Suprapubic skin (tissue), 4 donors: ENCODE data around the gene KIF12. TPM values are rescaled to one million over a fixed set of nuclear protein-coding genes. Genes with fewer than 3 reads are reported as not detected.

Experiments used
- DNase-seq, 2 donors: peaks; one replicate each; pipeline ENCODE4 v3.0.0-alpha.2; 2019; ENCODE audit warnings: low spot score in 2 of 2
- H3K27ac ChIP-seq: fragments of 200-600 bp; sonication (generic); one replicate; pipeline ENCODE4 v1.5.1; 2019
- H3K27me3 ChIP-seq: fragments of 200-600 bp; sonication (generic); one replicate; pipeline ENCODE4 v1.5.1; 2019
- H3K36me3 ChIP-seq: fragments of 200-600 bp; sonication (generic); one replicate; pipeline ENCODE4 v1.5.1; 2019
- H3K4me1 ChIP-seq: fragments of 200-600 bp; sonication (generic); one replicate; pipeline ENCODE4 v1.5.1; 2019
- H3K4me3 ChIP-seq: fragments of 200-600 bp; sonication (generic); one replicate; pipeline ENCODE4 v1.5.1; 2019; ENCODE audit warnings: mild to moderate bottlenecking
- H3K9me3 ChIP-seq: fragments of 200-600 bp; sonication (generic); one replicate; pipeline ENCODE4 v1.5.1; 2019
- EP300 ChIP-seq: sonication (generic); formaldehyde crosslinking; IDR thresholded peaks from one replicate; pipeline ENCODE4 v1.6.1; 2017; ENCODE audit warnings: antibody characterized with exemption
- POLR2A ChIP-seq, 2 donors: fragments of 450-650 bp; IDR thresholded peaks; one replicate each; pipeline ENCODE4 v1.6.1; 2017; ENCODE audit warnings: antibody characterized with exemption in 2 of 2, mild to moderate bottlenecking in 2 of 2, moderate library complexity in 2 of 2
- POLR2AphosphoS5 ChIP-seq, 3 donors: sonication (generic); formaldehyde crosslinking; IDR thresholded peaks; one replicate each; pipeline ENCODE4 v1.6.1; 2017; ENCODE audit warnings: antibody characterized with exemption in 3 of 3
- WGBS: methylation state at CpG from one replicate; pipeline ENCODE4 v1.1.5; 2018; 5-methylcytosine and 5-hydroxymethylcytosine counted together
- total RNA-seq, 4 donors: library from RNA; depleted of rRNA; stranded (reverse); fragments of >200 nt; gene quantifications; one replicate each; pipeline ENCODE4 v1.1.0, GENCODE V29; 2016
- TF ChIP-seq, protein P1 (sequence below), 2 donors: fragments of 200-600 bp in 1 of 2; fragments of 450-650 bp in 1 of 2; sonication (generic) in 1 of 2; IDR thresholded peaks; one replicate each; pipeline ENCODE4 v1.5.1; 2016 to 2019; ENCODE audit warnings: antibody characterized with exemption in 2 of 2, mild to moderate bottlenecking in 1 of 2, moderate library complexity in 1 of 2

KIF12 gene
- total RNA-seq, 4 donors from 2014 or later = 1.1 to 3.1 (median 2.1) TPM

DNA sequence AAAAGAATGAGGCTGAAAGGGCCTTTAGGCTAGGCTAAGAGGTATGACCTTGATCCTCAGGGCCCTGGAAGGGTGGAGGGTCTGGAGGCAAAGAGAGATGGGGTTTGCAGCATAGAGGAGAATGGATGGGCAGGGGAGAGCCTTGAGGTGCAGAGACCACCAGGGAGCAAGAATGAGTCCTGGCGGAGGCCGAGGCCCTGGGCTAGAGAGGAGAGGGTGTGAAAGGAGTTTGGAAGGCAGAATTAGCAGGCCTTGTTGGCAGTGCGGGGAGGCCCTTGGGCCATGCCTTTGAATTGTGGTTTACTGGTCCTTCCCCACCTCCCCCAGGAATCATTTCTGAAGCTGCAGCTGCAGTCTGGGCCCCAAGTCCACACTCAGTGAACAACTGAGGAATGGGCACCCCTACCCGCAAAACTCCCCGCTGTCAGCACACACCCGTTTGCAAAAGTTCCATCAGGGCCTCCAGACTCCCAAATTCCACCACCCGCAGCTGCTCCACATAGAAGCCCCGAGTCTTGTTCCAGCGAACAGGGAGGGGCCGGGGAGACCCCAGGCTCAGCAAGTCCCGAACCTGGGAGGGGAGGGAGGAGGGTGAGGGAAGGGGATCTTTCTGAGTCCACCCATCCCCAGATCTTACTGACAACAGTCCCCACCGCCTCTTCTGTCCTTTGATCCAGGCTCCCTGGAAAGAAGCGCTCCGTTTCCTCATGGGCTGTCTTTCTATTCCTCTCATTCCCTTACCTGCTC is 2.1 kb downstream of the KIF12 start:
- Histone ChIP-seq H3K36me3 (no peaks in the 10 kb centered on the region), H3K4me3 (no peak overlapping the region), H3K27ac (no peak overlapping the region), H3K9me3 (no peaks in the 10 kb centered on the region), H3K27me3 (peaks cover 15% of the 10 kb centered on the region), H3K4me1 (peaks cover 17% of the 10 kb centered on the region)
- TF ChIP-seq EP300 (no peak), POLR2AphosphoS5 (IDR thresholded peaks at IDR 0.05) (no peak), POLR2A (IDR thresholded peaks at IDR 0.05) (no peak)
- TF ChIP-seq, protein P1, sequence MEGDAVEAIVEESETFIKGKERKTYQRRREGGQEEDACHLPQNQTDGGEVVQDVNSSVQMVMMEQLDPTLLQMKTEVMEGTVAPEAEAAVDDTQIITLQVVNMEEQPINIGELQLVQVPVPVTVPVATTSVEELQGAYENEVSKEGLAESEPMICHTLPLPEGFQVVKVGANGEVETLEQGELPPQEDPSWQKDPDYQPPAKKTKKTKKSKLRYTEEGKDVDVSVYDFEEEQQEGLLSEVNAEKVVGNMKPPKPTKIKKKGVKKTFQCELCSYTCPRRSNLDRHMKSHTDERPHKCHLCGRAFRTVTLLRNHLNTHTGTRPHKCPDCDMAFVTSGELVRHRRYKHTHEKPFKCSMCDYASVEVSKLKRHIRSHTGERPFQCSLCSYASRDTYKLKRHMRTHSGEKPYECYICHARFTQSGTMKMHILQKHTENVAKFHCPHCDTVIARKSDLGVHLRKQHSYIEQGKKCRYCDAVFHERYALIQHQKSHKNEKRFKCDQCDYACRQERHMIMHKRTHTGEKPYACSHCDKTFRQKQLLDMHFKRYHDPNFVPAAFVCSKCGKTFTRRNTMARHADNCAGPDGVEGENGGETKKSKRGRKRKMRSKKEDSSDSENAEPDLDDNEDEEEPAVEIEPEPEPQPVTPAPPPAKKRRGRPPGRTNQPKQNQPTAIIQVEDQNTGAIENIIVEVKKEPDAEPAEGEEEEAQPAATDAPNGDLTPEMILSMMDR (IDR thresholded peaks at IDR 0.05) = no peak
- peak in 1 of 2 donors; percentile 36 for DNase-seq
- 78% methylated on average over 9 of the region's 14 CpGs for WGBS

GRCh38 chr9:114096041-114096511 is 3.0 kb downstream of the KIF12 start:
- Histone ChIP-seq H3K4me1 (peaks cover 17% of the 10 kb centered on the region), H3K27me3 (peaks cover 15% of the 10 kb centered on the region), H3K9me3 (no peaks in the 10 kb centered on the region), H3K36me3 (no peaks in the 10 kb centered on the region), H3K27ac (no peak overlapping the region), H3K4me3 (no peak overlapping the region)
- 83% methylated on average over 8 of the region's 9 CpGs for WGBS
- peak in 1 of 2 donors; percentile 44 for DNase-seq
- TF ChIP-seq, protein P1 (IDR thresholded peaks at IDR 0.05) = no peak
- TF ChIP-seq EP300 (no peak), POLR2A (IDR thresholded peaks at IDR 0.05) (no peak), POLR2AphosphoS5 (IDR thresholded peaks at IDR 0.05) (no peak)

DNA sequence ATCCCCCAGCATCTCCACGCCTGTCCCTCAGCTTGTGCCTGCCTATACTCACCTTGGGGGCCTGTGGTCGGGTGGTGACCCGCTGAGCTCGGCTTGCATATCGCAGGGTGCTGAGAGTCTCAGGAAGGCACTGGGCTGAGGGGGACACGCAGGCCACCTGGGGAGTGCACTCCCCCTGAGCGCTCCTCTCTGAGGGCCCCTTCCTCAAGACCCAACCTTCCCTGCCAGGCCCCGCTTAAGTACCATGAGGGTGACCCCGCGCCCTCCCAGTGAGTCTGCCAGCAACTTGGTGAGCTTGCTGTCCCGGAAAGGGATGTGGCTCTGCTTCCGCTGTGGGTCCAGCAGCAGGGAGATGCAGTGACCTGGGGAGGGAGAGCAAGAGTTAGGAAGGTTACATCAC is 4.1 kb downstream of the KIF12 start:
- Histone ChIP-seq H3K9me3 (no peaks in the 10 kb centered on the region), H3K4me1 (peaks cover 17% of the 10 kb centered on the region), H3K27ac (no peak overlapping the region), H3K4me3 (no peak overlapping the region), H3K36me3 (no peaks in the 10 kb centered on the region), H3K27me3 (peaks cover 15% of the 10 kb centered on the region)
- WGBS = 100% methylated on average over 1 of the region's 12 CpGs
- TF ChIP-seq EP300 (no peak), POLR2A (IDR thresholded peaks at IDR 0.05) (no peak), POLR2AphosphoS5 (IDR thresholded peaks at IDR 0.05) (no peak)
- TF ChIP-seq, protein P1 (IDR thresholded peaks at IDR 0.05) = no peak
- peak in 1 of 2 donors; percentile 43 for DNase-seq

DNA sequence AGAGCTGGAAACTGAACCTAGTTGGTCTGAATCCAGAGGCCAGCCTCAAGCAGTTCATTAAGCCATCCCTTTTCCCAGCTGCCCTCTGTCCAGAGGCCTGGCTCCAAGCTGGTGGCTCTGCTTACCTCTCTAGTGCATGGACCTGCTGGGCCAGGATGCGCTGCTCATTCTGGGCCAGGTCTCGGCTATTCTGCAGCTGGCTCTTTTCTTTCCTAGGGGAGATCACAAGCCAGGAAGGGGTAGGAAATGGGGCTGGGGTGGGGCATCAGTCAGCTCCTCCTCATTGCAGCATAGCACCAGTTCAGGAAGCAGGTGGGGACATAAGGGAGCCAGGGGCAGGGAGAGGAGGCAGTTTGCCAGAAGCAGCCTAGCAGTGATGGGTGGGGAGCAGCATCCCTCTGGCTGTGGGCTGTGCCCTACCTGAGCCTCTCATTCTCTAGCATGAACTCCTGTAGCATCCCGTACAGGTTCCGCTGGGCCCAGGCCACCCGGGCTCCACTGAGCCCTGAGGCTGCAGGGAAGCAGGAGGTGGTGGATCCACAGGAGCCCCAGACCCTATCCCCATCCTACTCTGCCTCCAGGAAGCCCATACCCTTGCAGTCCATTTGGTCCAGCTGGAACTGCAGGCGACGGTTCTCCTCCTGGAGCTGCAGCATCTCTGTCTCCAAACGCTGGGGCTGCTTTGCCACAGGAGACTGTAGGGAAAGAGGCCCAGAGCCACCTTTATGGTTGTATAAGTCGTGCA is 5.2 kb downstream of the KIF12 start:
- no peak for TF ChIP-seq POLR2A (IDR thresholded peaks at IDR 0.05)
- TF ChIP-seq, protein P1 (IDR thresholded peaks at IDR 0.05) = no peak
- TF ChIP-seq EP300 = no peak
- TF ChIP-seq POLR2AphosphoS5 (IDR thresholded peaks at IDR 0.05) = no peak
- Histone ChIP-seq H3K4me3 (no peak overlapping the region), H3K36me3 (no peaks in the 10 kb centered on the region), H3K9me3 (no peaks in the 10 kb centered on the region), H3K27me3 (peaks cover 13% of the 10 kb centered on the region), H3K4me1 (peaks cover 16% of the 10 kb centered on the region), H3K27ac (no peak overlapping the region)
- 67% methylated on average over 1 of the region's 9 CpGs for WGBS
- DNase-seq = peak; percentile 49 to 58

DNA sequence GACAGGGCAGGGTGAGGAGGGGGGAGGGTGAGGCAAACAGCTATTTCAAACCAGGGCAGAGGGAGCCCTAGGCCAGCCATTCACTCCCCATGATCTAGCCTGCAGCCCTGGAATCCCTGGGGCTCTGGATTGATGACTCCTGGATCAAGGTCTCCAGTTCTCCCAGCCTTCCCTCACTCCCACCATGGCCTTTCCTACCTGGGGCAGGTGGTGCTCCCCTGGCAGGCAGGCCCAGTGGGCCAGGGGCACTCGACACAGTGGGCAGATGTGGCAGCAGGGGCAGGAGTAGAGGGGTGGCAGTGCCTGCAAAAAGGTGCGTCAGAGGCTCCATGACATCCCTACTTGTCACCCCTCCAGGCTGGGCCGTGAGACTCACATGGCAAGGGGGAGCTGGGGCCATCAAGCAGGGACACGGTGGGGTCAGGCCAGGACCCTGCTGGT is 6.0 kb downstream of the KIF12 start:
- peak; percentile 45 to 57 for DNase-seq
- Histone ChIP-seq H3K4me1 (peaks cover 7% of the 10 kb centered on the region), H3K27me3 (peaks cover 6% of the 10 kb centered on the region), H3K4me3 (no peak overlapping the region), H3K27ac (no peak overlapping the region), H3K9me3 (no peaks in the 10 kb centered on the region), H3K36me3 (no peaks in the 10 kb centered on the region)
- TF ChIP-seq EP300 = no peak
- no peak for TF ChIP-seq POLR2AphosphoS5 (IDR thresholded peaks at IDR 0.05)
- TF ChIP-seq, protein P1 (IDR thresholded peaks at IDR 0.05) = no peak
- 63% methylated on average over 1 of the region's 4 CpGs for WGBS
